ENCODE measurements around the gene TRIM2.

GRCh38 chr4:153181293-153181692 lies 22.9 kb upstream of the TRIM2 start:
- TF ChIP-seq, protein P1, sequence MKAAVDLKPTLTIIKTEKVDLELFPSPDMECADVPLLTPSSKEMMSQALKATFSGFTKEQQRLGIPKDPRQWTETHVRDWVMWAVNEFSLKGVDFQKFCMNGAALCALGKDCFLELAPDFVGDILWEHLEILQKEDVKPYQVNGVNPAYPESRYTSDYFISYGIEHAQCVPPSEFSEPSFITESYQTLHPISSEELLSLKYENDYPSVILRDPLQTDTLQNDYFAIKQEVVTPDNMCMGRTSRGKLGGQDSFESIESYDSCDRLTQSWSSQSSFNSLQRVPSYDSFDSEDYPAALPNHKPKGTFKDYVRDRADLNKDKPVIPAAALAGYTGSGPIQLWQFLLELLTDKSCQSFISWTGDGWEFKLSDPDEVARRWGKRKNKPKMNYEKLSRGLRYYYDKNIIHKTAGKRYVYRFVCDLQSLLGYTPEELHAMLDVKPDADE (IDR thresholded peaks at IDR 0.05): no peak
- TF ChIP-seq, protein P2, sequence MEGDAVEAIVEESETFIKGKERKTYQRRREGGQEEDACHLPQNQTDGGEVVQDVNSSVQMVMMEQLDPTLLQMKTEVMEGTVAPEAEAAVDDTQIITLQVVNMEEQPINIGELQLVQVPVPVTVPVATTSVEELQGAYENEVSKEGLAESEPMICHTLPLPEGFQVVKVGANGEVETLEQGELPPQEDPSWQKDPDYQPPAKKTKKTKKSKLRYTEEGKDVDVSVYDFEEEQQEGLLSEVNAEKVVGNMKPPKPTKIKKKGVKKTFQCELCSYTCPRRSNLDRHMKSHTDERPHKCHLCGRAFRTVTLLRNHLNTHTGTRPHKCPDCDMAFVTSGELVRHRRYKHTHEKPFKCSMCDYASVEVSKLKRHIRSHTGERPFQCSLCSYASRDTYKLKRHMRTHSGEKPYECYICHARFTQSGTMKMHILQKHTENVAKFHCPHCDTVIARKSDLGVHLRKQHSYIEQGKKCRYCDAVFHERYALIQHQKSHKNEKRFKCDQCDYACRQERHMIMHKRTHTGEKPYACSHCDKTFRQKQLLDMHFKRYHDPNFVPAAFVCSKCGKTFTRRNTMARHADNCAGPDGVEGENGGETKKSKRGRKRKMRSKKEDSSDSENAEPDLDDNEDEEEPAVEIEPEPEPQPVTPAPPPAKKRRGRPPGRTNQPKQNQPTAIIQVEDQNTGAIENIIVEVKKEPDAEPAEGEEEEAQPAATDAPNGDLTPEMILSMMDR (conservative IDR thresholded peaks at IDR 0.05; ENCODE audit: low read depth in 2 of 2): no peak
- TF ChIP-seq EZH2phosphoT487 (IDR thresholded peaks at IDR 0.05; ENCODE audit: unreplicated experiment): no peak
- no peak for TF ChIP-seq EZH2 (IDR thresholded peaks at IDR 0.05; ENCODE audit: low read depth, unreplicated experiment)
- no peak for TF ChIP-seq REST (IDR thresholded peaks at IDR 0.05; ENCODE audit: unreplicated experiment)
- TF ChIP-seq POLR2AphosphoS5 (IDR thresholded peaks at IDR 0.05; ENCODE audit: low read depth): no peak
- no peak for TF ChIP-seq JUNB (IDR thresholded peaks at IDR 0.05; ENCODE audit: unreplicated experiment)
- TF ChIP-seq CREB1 (CRISPR knock-in tag; IDR thresholded peaks at IDR 0.05; ENCODE audit: low read depth): no peak
- TF ChIP-seq NANOG (IDR thresholded peaks at IDR 0.05; ENCODE audit: borderline replicate concordance): no peak
- TF ChIP-seq ZNF331 (CRISPR knock-in tag; IDR thresholded peaks at IDR 0.05; ENCODE audit: low read depth): no peak
- no peak for TF ChIP-seq STAT1 (IDR thresholded peaks at IDR 0.05; ENCODE audit: unreplicated experiment)
- no peak for TF ChIP-seq ZNF114 (CRISPR knock-in tag; IDR thresholded peaks at IDR 0.05)
- no peak for TF ChIP-seq ZNF462 (CRISPR knock-in tag; IDR thresholded peaks at IDR 0.05)
